Ramos (cell line): ENCODE measurements around the gene RIMS4.

Experiments used
- in situ Hi-C: fragments of 300-500 bp; cut with MboI; formaldehyde crosslinking; loops from one replicate; pipeline ENCODE4 v1.14.3; 2022; ENCODE audit warnings: low sequenced_read_pairs; ENCODE audit not compliant: unreplicated experiment

RIMS4 gene

DNA sequence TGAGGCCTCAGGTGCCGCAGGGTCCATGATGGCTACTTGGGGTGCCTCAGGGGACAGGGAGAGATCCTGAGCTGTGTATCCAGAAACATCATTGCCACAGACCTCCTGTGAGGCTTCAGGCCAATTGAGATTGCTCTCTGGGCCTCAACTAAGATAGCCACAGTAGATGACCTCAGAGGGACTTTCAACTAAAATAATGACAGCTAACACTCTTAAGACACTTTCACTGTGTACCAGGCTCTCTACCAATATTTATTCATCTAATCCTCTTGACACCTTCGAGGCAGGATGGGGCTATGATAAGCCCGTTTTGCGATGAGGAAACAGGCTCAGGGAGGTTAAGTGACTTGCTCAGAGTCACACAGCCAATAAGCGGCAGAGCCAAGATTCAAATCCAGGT, 10.7 kb downstream of the RIMS4 start:
- in situ Hi-C loops = no loop called here

DNA sequence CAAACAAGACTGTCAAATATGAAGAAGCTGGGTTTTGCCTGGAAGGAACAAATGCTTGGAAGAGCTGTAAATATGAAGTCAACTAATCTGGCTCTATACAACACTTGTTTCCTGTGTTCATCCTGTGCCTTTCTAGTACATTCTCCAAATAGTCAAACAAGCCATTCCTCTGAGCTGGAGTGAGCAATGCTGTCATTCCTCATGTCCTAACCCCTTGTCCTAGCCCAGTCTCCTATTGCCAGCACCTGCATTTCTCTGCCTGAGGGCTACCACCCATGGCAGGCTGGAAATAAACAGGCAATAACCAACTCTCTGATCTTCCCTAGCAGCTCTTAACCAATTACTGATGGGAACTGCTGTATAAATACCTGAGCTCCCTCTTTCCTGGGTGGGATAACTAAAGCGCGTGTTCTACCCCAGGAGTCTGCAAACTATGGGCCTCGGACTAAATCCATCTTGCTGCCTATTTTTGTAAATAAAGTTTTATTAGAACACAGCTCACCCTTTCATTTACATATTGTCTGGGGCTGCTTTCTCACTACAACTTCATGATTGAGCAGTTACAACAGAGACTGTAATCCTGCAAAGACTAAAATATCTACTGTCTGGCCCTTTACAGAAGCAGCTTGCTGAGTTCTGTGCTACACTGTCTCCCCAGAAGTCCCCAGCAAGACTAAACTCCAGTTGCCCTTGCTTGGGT, 13.4 kb downstream of the RIMS4 start:
- in situ Hi-C loops = no loop called here

DNA sequence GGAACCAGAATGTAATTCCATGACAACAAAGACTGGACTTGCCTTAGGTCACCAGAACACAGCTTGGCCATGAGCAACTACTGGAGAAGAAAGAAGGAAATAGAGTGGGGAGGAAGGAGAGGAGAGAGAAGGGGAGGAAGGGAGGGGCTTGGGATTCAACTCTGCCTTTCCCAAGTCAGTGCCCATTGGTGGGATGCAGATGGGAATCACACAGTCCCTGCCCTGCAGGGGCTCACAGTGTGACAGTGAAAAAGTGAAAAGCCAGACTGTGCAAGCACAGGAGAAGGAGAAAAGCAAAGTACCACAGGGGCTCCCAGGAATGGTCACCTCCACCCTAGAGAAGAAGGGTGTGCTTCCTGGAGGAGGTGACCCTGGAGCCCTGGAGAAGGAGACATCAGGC, 14.0 kb downstream of the RIMS4 start:
- in situ Hi-C loops = no loop called here

GRCh38 chr20:44795836-44796235, 14.5 kb downstream of the RIMS4 start:
- in situ Hi-C loops = no loop called here

- in situ Hi-C loops = no loop called here
Measured at GRCh38 chr20:44792796-44793195, 17.6 kb downstream of the RIMS4 start.

DNA sequence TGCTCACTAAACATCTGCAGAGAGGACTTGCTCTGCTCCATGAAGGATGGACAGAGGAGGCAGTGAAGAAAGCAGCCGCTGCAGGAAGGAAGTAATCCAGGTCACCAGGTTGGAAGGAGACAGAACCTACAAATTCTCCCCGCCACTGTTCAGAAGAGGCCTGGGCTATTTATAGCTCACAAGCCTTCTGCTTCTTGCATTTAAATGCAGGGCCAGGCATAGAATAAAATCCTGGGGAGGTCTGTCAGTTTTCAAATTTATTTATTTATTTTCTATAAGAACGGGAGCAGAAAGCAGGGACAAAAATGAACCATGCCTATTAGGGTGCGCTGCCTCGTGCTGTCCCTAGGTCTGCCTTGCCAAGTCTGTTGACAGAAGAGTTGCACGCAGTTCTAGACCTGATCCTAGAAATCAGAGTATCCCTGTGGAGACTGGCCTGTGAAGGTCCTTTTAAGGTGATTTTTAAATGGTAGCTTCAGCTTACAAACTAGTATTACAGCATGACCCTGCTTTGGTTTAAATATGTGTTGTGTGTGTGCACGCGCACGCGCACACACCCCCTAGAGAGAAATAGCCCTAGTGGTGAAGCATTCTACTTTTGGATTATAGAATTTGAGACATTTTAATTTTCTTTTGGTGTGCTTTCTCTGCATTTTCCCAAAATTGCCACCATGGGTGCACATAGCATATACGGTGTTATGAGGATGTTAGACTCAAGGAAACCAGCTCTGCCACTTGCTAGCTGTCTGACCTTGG, 19.5 kb downstream of the RIMS4 start:
- in situ Hi-C loops = no loop called here

DNA sequence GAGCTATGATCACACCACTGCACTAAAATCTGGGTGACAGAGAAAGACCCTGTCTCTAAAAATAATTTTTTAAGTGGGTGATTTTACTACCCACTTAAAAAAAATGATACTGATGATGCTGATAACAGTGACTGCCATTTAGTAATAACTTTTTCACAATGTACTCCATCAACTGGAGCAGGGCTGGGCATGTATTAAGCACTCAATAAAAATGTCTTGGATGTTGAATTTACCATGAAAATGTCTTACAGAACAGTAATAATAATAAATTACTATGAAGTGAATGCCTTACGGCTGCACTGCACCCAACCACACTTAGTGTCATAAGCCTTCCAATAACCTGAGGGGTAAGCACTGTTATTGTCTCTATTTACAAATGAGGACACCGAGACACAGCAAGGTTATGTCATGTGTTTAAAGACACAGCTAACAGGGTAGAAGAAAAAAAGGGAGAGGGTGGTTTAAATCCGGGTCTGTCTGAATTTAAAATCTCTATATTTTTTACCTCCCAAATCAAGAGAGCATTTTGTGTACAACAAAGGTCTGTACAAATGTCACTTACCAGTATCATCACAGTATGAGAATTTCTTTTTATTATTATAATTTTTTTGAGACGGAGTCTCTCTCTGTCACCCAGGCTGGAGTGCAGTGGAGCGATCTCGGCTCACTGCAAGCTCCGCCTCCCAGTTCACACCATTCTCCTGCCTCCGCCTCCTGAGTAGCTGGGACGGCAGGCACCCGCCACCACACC, 21.5 kb downstream of the RIMS4 start:
- in situ Hi-C loops = no loop called here

GRCh38 chr20:44787299-44787698, 23.0 kb downstream of the RIMS4 start:
- in situ Hi-C loops = no loop called here

GRCh38 chr20:44785768-44786167, 24.6 kb downstream of the RIMS4 start:
- in situ Hi-C loops = no loop called here

DNA sequence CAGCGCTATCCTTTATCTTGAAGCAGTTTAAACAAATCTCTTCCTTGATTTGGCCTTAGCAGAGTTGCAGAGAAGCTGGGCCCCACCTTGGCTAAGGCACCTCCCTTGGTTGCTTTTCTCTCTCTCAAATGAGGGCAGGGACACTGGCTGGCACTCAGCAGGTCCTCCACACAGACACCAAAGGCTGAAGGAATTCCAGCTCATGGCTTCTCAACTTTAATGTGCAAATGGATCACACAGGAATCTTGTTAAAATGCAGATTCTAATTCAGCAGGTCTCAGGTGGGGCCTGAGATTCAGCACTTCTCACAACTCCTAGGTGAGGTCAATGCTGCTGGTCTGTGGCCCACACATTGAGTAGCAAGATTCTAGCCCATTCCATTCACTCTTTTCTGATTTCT, 25.7 kb downstream of the RIMS4 start:
- in situ Hi-C loops = no loop called here

DNA sequence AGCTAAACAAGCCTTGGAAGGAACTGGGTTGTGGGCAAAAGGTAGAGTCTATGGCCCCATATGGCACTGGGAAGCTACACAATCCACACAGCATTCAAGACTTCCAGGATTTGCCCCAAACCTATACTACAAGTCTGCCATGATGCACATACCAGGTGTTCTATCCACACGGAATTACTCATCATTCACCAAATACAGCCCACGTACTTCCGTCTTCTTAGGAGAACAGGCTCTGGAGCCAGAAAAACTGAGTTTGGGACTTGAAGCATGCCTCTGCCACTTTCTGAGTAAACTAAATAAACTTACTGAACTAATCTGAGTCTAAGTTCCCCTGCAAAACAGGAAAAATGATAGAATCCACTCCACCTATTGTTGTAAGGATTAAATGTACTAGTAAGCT, 28.6 kb downstream of the RIMS4 start:
- in situ Hi-C loops = no loop called here

DNA sequence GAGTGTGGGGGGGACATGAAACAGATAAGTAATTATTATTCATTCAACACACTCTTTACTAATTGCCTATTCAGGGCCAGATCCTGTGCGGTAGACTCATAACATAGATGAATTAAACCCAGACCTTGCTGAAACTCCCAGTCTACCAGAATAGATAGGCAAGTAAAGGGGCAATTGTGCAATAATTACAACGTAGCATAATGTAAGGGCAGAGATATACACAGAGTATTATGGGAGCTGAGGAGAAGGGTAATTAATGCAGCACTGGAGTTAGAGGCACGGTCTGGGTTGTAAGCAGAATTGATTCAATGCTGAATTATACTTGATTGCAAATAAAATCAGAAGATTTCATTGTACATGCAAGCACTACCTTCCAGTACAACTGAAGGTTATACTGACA, 29.2 kb downstream of the RIMS4 start:
- in situ Hi-C loops = no loop called here

- in situ Hi-C loops = no loop called here
Measured at GRCh38 chr20:44780226-44780625, 30.1 kb downstream of the RIMS4 start.

- in situ Hi-C loops = no loop called here
Measured at GRCh38 chr20:44776980-44777379, 33.4 kb downstream of the RIMS4 start.

DNA sequence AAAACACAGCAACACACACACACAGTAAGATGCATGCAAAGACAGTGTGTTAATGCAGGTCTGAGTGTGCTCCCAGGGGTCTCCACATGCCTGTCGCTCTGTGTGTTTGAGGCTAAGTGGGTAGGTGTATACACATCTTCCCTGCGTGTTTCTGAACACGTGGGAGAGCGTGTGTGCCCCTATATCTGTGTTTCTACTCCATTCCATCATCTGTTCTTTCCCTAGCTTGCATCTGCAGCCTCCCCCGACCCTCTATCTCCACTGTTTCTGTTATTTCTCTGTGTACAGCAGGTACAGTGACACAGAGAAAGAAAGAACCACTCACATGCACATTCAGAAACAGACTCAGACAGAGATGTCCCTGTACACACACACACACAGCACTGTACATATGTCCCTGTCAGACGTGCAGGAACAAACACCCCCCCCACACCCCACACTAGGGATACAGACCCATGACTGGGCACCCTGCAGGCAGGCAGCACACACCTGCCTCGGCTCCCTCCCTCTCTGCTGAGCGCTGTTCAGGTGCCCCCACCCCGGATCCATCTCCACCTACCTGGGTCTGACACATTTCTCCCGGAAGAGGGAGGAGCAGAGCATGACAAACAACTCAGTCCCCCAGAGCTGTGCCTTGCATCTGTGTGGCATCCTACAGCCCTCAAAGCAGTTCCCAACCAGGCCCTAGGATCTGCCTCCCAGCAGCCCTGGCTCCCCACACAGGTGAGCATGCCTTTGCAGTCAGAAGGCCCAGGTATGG, 37.1 kb downstream of the RIMS4 start:
- in situ Hi-C loops = no loop called here

DNA sequence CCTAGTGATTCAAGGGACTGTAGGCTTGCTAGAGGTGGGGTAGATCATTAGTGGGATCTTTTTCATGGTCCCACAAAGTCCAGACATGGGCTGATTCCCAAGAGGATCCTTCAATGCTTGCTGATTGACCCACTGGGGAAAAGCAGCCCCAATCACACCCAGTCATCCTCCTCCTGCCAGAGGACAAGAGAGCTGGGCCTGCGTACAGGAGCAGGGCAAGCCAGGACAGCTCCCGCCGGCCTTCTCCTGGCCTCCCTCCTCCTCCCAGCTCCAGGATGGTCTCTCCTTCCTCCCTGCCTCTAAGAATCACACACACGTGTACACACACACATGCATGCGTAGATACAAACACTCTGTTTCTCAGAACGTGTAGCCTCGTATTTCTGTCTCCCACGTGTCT, 37.7 kb downstream of the RIMS4 start:
- in situ Hi-C loops = no loop called here

- in situ Hi-C loops = no loop called here
Measured at GRCh38 chr20:44771172-44771535, 39.2 kb downstream of the RIMS4 start.

DNA sequence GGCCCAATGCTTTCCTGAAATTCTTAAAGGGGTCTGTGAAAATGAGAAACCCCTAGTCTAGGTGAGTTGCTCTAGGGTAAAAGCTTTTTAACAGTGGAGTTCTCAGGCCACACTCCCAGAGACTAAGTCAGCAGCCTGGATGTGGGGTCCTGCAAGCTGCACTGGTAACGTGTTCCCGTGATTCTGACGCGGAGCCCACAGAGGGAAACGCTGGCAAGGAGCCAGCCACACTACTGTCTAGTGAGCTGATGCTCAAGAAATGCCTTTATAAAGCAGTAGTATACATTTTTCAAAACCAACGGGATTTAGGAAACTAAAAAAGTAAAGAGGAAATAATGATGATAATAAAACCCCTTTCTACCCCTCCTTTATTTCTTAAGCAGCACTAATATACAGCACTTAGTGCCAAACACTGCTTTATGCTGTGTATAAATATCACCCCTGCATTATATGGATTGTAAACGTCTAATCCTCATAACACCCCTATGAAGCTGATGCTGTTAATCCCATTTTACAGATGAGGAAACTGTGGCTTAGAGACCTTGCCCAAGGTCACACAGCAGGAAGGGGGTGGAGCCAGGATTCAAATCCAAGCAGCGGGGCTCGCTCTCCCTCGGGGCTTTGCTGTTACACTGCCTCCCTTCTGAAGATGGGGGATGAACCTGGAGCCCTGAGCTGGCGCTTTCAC, 39.7 kb downstream of the RIMS4 start:
- in situ Hi-C loops = no loop called here

DNA sequence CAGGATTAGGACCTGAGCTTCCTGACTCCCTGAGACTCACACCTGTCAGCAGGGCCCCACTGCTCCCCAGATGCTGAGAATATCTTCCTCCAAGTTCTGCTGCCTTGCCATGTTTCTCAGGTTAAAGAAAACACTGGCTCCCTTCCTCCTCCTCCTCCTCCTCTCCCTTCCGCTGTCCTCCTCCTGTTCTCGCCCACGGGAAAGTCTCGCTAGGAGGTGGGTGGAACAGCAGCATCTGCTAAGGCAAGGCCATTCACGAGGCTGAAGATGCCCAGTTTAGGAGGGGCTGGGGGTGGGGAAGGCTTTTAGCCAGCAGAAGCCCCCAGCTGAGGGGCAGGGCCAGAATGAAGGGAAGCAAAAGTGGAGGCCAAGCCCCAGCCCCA, 40.9 kb downstream of the RIMS4 start:
- in situ Hi-C loops = no loop called here

- in situ Hi-C loops = no loop called here
Measured at GRCh38 chr20:44768854-44769480, 41.4 kb downstream of the RIMS4 start.
